NT2/D1 (cell line): Measurements from ENCODE around the gene SLC7A7.

Source experiments
- YY1 ChIP-seq: IDR thresholded peaks from 2 replicates; pipeline ENCODE4 v1.6.1; 2011; ENCODE audit not compliant: insufficient read length, insufficient read depth
- ZNF274 ChIP-seq: IDR thresholded peaks from 2 replicates; pipeline ENCODE4 v1.6.1; 2011; ENCODE audit warnings: mild to moderate bottlenecking, low read depth, low read length

GRCh38 chr14:22747769-22748168 lies 67.5 kb downstream of the SLC7A7 start:
- no peak for TF ChIP-seq YY1
- TF ChIP-seq ZNF274 = no peak
